ENCODE results near the gene INSR.

The INSR gene

DNA sequence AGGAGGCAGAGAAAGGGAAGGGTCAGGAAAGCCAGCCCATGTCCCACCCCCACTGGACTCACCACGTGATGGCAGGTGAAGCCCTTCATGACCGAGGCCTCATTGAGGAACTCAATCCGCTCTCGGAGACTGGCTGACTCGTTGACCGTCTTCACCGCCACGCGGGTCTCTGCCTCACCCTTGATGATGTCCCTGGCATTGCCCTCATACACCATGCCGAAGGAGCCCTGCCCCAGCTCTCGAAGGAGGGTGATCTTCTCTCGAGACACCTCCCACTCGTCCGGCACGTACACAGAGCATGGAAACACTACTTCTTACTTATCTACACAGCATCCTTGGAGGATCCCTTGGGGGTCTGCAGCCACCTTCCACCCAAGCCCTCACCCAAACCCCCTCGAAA lies 169.0 kb downstream of the INSR start:
- no peak overlapping the region for H3K9ac ChIP-seq (ENCODE audit: low read length)
- H3K4me3 ChIP-seq (ENCODE audit: low read length) = no peak overlapping the region
- peaks cover 40% of the 10 kb centered on the region for H3K36me3 ChIP-seq (ENCODE audit: control insufficient read depth, insufficient read depth, low read length)
- no peaks in the 10 kb centered on the region for H3K27me3 ChIP-seq (ENCODE audit: control insufficient read depth, insufficient read depth, low read length)
- no peaks in the 10 kb centered on the region for H3K4me1 ChIP-seq (ENCODE audit: control insufficient read depth, insufficient read depth, low read length)
- no peak overlapping the region for H3K27ac ChIP-seq (ENCODE audit: low read depth, low read length)

DNA sequence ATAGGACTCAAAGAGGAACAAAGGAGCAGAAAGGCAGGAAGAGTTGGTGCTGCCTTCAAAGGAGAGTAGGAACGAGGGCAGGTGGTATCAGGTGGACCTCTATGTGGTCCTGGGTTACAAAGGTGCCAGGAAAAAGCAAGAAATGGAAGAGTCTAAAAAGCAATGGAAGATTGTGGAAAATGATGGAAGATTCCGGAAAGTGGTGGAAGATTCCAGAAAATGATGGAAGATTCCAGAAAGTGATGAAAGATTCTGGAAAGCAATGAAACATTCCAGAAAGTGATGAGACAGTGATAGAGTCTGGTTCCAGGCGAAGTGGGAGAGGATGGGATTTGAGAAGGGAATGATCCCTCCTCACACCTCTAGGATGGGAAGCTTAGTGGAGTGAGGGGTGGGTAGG lies 169.4 kb downstream of the INSR start:
- Histone ChIP-seq H3K4me3 (ENCODE audit: low read length) (no peak overlapping the region), H3K9ac (ENCODE audit: low read length) (no peak overlapping the region), H3K4me1 (ENCODE audit: control insufficient read depth, insufficient read depth, low read length) (no peaks in the 10 kb centered on the region), H3K27me3 (ENCODE audit: control insufficient read depth, insufficient read depth, low read length) (no peaks in the 10 kb centered on the region), H3K27ac (ENCODE audit: low read depth, low read length) (no peak overlapping the region), H3K36me3 (ENCODE audit: control insufficient read depth, insufficient read depth, low read length) (peaks cover 40% of the 10 kb centered on the region)

GRCh38 chr19:7122701-7123100 lies 171.5 kb downstream of the INSR start:
- Histone ChIP-seq H3K27ac (ENCODE audit: low read depth, low read length) (no peak overlapping the region), H3K9ac (ENCODE audit: low read length) (no peak overlapping the region), H3K4me3 (ENCODE audit: low read length) (no peak overlapping the region), H3K36me3 (ENCODE audit: control insufficient read depth, insufficient read depth, low read length) (peaks cover 48% of the 10 kb centered on the region), H3K27me3 (ENCODE audit: control insufficient read depth, insufficient read depth, low read length) (no peaks in the 10 kb centered on the region), H3K4me1 (ENCODE audit: control insufficient read depth, insufficient read depth, low read length) (no peaks in the 10 kb centered on the region)

GRCh38 chr19:7120499-7120898 lies 173.7 kb downstream of the INSR start:
- peaks cover 35% of the 10 kb centered on the region for H3K36me3 ChIP-seq (ENCODE audit: control insufficient read depth, insufficient read depth, low read length)
- no peaks in the 10 kb centered on the region for H3K4me1 ChIP-seq (ENCODE audit: control insufficient read depth, insufficient read depth, low read length)
- no peak overlapping the region for H3K4me3 ChIP-seq (ENCODE audit: low read length)
- no peak overlapping the region for H3K9ac ChIP-seq (ENCODE audit: low read length)
- no peaks in the 10 kb centered on the region for H3K27me3 ChIP-seq (ENCODE audit: control insufficient read depth, insufficient read depth, low read length)
- no peak overlapping the region for H3K27ac ChIP-seq (ENCODE audit: low read depth, low read length)

DNA sequence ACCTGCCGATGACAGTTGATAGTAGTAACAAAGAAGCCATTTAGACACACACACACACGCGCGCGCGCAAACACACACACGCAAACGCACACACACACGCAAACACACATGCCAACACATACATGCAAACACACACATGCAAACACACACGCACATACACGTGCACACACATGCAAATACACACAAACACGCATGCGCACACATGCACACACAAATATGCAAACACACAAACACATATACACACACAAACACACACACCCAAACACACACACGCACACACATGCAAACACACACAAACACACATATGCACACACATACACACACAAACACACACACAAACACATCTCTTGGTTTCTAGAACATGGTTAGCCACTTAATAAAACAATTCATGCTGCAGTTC lies 174.6 kb downstream of the INSR start:
- H3K27ac ChIP-seq (ENCODE audit: low read depth, low read length) = no peak overlapping the region
- no peak overlapping the region for H3K4me3 ChIP-seq (ENCODE audit: low read length)
- no peaks in the 10 kb centered on the region for H3K27me3 ChIP-seq (ENCODE audit: control insufficient read depth, insufficient read depth, low read length)
- H3K9ac ChIP-seq (ENCODE audit: low read length) = no peak overlapping the region
- peaks cover 27% of the 10 kb centered on the region for H3K36me3 ChIP-seq (ENCODE audit: control insufficient read depth, insufficient read depth, low read length)
- no peaks in the 10 kb centered on the region for H3K4me1 ChIP-seq (ENCODE audit: control insufficient read depth, insufficient read depth, low read length)

GRCh38 chr19:7117248-7117647 lies 177.0 kb downstream of the INSR start:
- no peak overlapping the region for H3K27ac ChIP-seq (ENCODE audit: low read depth, low read length)
- H3K4me1 ChIP-seq (ENCODE audit: control insufficient read depth, insufficient read depth, low read length) = no peaks in the 10 kb centered on the region
- no peaks in the 10 kb centered on the region for H3K27me3 ChIP-seq (ENCODE audit: control insufficient read depth, insufficient read depth, low read length)
- no peak overlapping the region for H3K4me3 ChIP-seq (ENCODE audit: low read length)
- no peak overlapping the region for H3K9ac ChIP-seq (ENCODE audit: low read length)
- H3K36me3 ChIP-seq (ENCODE audit: control insufficient read depth, insufficient read depth, low read length) = peaks cover 22% of the 10 kb centered on the region

DNA sequence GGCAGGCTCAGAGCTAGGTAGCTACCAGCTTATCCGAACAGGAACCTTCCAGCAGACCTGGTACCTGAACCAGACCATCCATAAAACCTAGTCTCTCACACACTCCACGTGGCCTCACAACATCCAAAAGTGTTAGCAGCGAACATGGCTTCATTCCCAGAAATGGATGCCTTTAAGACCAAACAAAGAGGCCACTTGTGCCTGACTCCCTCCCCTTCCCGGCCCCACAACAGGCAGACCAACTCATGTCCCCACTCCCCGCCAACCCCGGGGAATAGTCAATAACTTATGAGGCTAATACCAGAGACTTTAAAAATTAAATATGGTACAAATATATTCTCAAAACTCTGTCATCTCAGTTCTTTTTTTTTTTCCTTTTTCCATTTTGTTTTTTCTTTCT lies 178.5 kb downstream of the INSR start:
- H3K36me3 ChIP-seq (ENCODE audit: control insufficient read depth, insufficient read depth, low read length) = peaks cover 22% of the 10 kb centered on the region

DNA sequence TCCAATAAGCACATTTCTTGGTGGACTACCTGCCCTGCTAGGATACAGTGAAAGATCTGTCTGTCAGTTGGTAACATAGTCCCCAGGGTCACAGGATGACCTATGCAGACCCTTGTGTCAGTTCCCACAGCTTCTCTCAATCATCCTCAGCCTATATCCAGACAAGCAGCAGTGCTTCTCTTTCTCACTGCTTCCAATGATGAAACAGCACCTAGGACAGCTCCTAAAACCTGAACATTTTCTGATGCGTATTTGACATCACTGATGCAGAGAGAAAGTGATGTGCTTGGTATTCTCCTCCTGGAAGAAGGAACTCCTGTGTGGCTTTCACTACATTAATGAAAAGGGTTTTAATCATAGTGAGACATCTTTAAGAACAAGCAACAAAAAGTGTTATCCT lies 181.0 kb downstream of the INSR start:
- no peak overlapping the region for H3K9ac ChIP-seq (ENCODE audit: low read length)
- no peak overlapping the region for H3K27ac ChIP-seq (ENCODE audit: low read depth, low read length)
- no peak overlapping the region for H3K4me3 ChIP-seq (ENCODE audit: low read length)
- H3K27me3 ChIP-seq (ENCODE audit: control insufficient read depth, insufficient read depth, low read length) = no peaks in the 10 kb centered on the region
- H3K4me1 ChIP-seq (ENCODE audit: control insufficient read depth, insufficient read depth, low read length) = no peaks in the 10 kb centered on the region
- peaks cover 3% of the 10 kb centered on the region for H3K36me3 ChIP-seq (ENCODE audit: control insufficient read depth, insufficient read depth, low read length)

More for the DNA sequence above, 178.5 kb downstream of the INSR start:
- Histone ChIP-seq H3K4me3 (ENCODE audit: low read length) (no peak overlapping the region), H3K4me1 (ENCODE audit: control insufficient read depth, insufficient read depth, low read length) (no peaks in the 10 kb centered on the region), H3K27ac (ENCODE audit: low read depth, low read length) (no peak overlapping the region), H3K27me3 (ENCODE audit: control insufficient read depth, insufficient read depth, low read length) (no peaks in the 10 kb centered on the region), H3K9ac (ENCODE audit: low read length) (no peak overlapping the region)

DNA sequence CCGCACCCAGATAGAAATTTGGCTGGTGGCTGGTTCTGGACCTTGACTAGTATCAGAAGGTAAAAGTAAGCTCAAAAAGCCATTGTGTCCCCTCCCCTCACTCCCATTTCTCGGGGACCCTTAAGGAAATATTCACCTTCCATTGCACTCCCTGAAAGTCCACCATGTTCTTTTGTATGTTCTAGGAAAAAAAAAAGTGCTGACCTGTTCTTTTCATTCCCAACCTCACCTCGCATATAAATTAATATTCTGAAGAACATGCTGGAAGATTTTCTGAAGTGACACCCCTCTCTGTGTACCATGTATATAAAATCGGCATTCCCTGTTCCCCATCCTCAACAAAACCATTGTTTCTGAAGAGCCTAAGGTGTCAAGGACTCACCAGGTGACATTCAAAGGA lies 181.5 kb downstream of the INSR start:
- Histone ChIP-seq H3K4me3 (ENCODE audit: low read length) (no peak overlapping the region), H3K4me1 (ENCODE audit: control insufficient read depth, insufficient read depth, low read length) (no peaks in the 10 kb centered on the region), H3K27me3 (ENCODE audit: control insufficient read depth, insufficient read depth, low read length) (no peaks in the 10 kb centered on the region), H3K36me3 (ENCODE audit: control insufficient read depth, insufficient read depth, low read length) (peaks cover 3% of the 10 kb centered on the region), H3K9ac (ENCODE audit: low read length) (no peak overlapping the region), H3K27ac (ENCODE audit: low read depth, low read length) (no peak overlapping the region)

GRCh38 chr19:7109678-7110289 lies 184.4 kb downstream of the INSR start:
- no peaks in the 10 kb centered on the region for H3K4me1 ChIP-seq (ENCODE audit: control insufficient read depth, insufficient read depth, low read length)
- H3K4me3 ChIP-seq (ENCODE audit: low read length) = no peak overlapping the region
- no peaks in the 10 kb centered on the region for H3K36me3 ChIP-seq (ENCODE audit: control insufficient read depth, insufficient read depth, low read length)
- no peaks in the 10 kb centered on the region for H3K27me3 ChIP-seq (ENCODE audit: control insufficient read depth, insufficient read depth, low read length)
- no peak overlapping the region for H3K27ac ChIP-seq (ENCODE audit: low read depth, low read length)
- H3K9ac ChIP-seq (ENCODE audit: low read length) = no peak overlapping the region

GRCh38 chr19:7106711-7107657 lies 187.2 kb downstream of the INSR start:
- Histone ChIP-seq H3K36me3 (ENCODE audit: control insufficient read depth, insufficient read depth, low read length) (no peaks in the 10 kb centered on the region), H3K9ac (ENCODE audit: low read length) (no peak overlapping the region), H3K4me3 (ENCODE audit: low read length) (no peak overlapping the region), H3K4me1 (ENCODE audit: control insufficient read depth, insufficient read depth, low read length) (no peaks in the 10 kb centered on the region), H3K27ac (ENCODE audit: low read depth, low read length) (no peak overlapping the region), H3K27me3 (ENCODE audit: control insufficient read depth, insufficient read depth, low read length) (no peaks in the 10 kb centered on the region)

DNA sequence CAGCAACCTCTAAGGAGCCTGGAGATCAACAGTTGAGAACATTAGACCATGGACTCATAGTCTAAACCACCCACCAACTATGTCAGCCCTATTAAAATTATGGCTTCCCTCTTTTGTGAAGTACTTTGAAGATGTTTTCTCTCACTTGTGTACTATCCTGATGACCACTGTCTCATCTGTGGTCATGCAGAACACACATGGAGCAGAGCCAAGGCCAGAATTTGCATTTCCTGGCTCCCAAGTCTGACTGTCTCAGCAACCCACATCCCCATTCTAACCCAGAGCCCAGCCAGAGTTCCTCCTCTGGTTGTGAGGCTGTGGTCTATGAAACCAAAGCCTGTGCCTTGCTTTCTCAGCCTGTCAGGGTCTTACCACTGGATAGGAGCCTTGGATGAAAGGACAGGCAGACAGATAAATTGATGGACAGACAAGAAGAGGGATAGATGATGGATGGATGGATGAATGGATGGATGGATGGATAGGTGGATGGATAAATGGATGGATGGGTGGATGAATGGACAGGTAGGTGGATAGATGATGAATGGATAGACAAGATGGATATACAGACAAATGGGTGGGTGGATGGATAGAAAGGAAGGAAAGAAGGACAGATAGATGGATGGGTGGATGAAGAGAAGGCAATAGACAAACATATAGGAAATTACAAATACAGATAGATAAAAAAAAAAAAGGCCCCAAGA lies 189.3 kb downstream of the INSR start:
- Histone ChIP-seq H3K4me1 (ENCODE audit: control insufficient read depth, insufficient read depth, low read length) (no peaks in the 10 kb centered on the region), H3K36me3 (ENCODE audit: control insufficient read depth, insufficient read depth, low read length) (no peaks in the 10 kb centered on the region), H3K4me3 (ENCODE audit: low read length) (no peak overlapping the region), H3K27me3 (ENCODE audit: control insufficient read depth, insufficient read depth, low read length) (no peaks in the 10 kb centered on the region), H3K9ac (ENCODE audit: low read length) (no peak overlapping the region), H3K27ac (ENCODE audit: low read depth, low read length) (no peak overlapping the region)
